ENCODE data around the gene ZNF770.

DNA sequence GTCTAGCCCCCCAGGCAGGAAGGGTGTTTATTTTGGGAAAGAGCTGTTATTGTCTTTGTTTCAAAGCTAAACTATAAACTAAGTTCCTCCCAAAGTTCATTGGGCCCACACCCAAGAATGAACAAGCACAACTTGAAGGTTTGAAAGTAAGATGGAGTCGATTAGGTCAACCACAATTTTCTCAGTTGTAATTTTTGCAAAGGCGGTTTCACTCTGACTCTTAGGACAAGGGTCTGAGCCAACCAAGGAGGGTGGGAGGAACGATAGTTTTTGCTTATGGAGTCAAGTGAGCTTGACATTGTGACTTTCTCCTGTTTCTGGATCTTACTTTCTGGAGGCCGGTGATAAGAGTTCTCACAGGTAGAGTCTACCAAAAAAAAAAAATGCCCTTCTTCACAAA is 5.8 kb upstream of the ZNF770 start:
- TF ChIP-seq, protein P1, sequence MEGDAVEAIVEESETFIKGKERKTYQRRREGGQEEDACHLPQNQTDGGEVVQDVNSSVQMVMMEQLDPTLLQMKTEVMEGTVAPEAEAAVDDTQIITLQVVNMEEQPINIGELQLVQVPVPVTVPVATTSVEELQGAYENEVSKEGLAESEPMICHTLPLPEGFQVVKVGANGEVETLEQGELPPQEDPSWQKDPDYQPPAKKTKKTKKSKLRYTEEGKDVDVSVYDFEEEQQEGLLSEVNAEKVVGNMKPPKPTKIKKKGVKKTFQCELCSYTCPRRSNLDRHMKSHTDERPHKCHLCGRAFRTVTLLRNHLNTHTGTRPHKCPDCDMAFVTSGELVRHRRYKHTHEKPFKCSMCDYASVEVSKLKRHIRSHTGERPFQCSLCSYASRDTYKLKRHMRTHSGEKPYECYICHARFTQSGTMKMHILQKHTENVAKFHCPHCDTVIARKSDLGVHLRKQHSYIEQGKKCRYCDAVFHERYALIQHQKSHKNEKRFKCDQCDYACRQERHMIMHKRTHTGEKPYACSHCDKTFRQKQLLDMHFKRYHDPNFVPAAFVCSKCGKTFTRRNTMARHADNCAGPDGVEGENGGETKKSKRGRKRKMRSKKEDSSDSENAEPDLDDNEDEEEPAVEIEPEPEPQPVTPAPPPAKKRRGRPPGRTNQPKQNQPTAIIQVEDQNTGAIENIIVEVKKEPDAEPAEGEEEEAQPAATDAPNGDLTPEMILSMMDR (conservative IDR thresholded peaks at IDR 0.05), result no peak
- TF ChIP-seq ZFX (IDR thresholded peaks at IDR 0.05), result no peak
